K562 (cell line): Measurements from ENCODE around the gene MCAM. TPM values are rescaled to one million over a fixed set of nuclear protein-coding genes. Genes with fewer than 3 reads are reported as not detected.

Experiments used
- BHLHE40 ChIP-seq: IDR thresholded peaks from 2 replicates; pipeline ENCODE4 v1.6.1; 2011; ENCODE audit warnings: low read length, improper control_type of control experiment
- CEBPB ChIP-seq: fragments of 450-650 bp; IDR thresholded peaks from 2 replicates; pipeline ENCODE4 v1.6.1; 2016; ENCODE audit warnings: missing genetic modification characterization, missing compliant biosample characterization
- SIN3A ChIP-seq, 2 experiments: fragments of 150-350 bp in 1 of 2; IDR thresholded peaks; 2 replicates each; pipeline ENCODE4 v1.6.1; 2011 to 2016; ENCODE audit warnings: borderline replicate concordance in 2 of 2, low read depth in 2 of 2, low read length in 2 of 2, mild to moderate bottlenecking in 2 of 2, moderate library complexity in 2 of 2; ENCODE audit not compliant: control insufficient read depth in 1 of 2
- ZNF318 ChIP-seq, 2 experiments: fragments of 450-650 bp; IDR thresholded peaks; 2 replicates each; pipeline ENCODE4 v1.6.1; 2016; ENCODE audit warnings: mild to moderate bottlenecking in 2 of 2, borderline replicate concordance in 1 of 2, low read depth in 1 of 2, moderate library complexity in 1 of 2
- polyA plus RNA-seq, 8 experiments: library from polyadenylated mRNA; depleted of rRNA in 4 of 8; stranded (reverse) in 5 of 8; unstranded in 3 of 8; fragments of >200 nt; fragmentation: Nextera tagmentation in 2 of 8; fragmentation: Illumina TruSeq in 1 of 8; extraction: Ambion mirVana in 2 of 8; extraction: Trizol in 1 of 8; gene quantifications; 2 replicates each; pipeline versions ENCODE4 v1.2.1 to v1.2.3, GENCODE V29; 2011 to 2014; ENCODE audit warnings: inconsistent platforms in 1 of 8, missing spikeins in 1 of 8
- total RNA-seq, 7 experiments: library from RNA; depleted of rRNA in 6 of 7; stranded (reverse); fragments of >200 nt in 6 of 7; fragmentation: Illumina TruSeq in 2 of 7; extraction: Trizol in 2 of 7; gene quantifications; 2 replicates each; pipeline versions ENCODE4 v1.2.1 to v1.2.3, GENCODE V29; 2011 to 2021; ENCODE audit warnings: low replicate concordance in 1 of 7

MCAM gene
- total and polyA plus RNA-seq, 9 of the 15 experiments (the other 6 are each of a cell fraction or from before 2014, with no cell fraction given), result 14.7 to 118 (median 53.6) TPM

- TF ChIP-seq BHLHE40, result peak; percentile 47; the same call in 1 of the 2 replicates
- peak in 1 of 2 experiments; percentile 93; a peak in 1 of 4 replicates for TF ChIP-seq SIN3A (IDR thresholded peaks at IDR 0.05; ENCODE audit: borderline replicate concordance in 2 of 2, control insufficient read depth in 1 of 2, low read depth in 2 of 2, low read length in 2 of 2)
- peak in 1 of 2 experiments; percentile 38; a peak in 1 of 4 replicates for TF ChIP-seq ZNF318 (IDR thresholded peaks at IDR 0.05; ENCODE audit: borderline replicate concordance in 1 of 2, low read depth in 1 of 2)
- 0 out of 2 replicates have a peak, but pooled peaks have one; percentile 18 for TF ChIP-seq CEBPB (tag)
Measured at GRCh38 chr11:119361056-119361787, 44.3 kb upstream of the MCAM start (continued).
